ENCODE results near the gene SMCR8. TPM values are rescaled to one million over a fixed set of nuclear protein-coding genes. Genes with fewer than 3 reads are reported as not detected.

Gene SMCR8, protein sequence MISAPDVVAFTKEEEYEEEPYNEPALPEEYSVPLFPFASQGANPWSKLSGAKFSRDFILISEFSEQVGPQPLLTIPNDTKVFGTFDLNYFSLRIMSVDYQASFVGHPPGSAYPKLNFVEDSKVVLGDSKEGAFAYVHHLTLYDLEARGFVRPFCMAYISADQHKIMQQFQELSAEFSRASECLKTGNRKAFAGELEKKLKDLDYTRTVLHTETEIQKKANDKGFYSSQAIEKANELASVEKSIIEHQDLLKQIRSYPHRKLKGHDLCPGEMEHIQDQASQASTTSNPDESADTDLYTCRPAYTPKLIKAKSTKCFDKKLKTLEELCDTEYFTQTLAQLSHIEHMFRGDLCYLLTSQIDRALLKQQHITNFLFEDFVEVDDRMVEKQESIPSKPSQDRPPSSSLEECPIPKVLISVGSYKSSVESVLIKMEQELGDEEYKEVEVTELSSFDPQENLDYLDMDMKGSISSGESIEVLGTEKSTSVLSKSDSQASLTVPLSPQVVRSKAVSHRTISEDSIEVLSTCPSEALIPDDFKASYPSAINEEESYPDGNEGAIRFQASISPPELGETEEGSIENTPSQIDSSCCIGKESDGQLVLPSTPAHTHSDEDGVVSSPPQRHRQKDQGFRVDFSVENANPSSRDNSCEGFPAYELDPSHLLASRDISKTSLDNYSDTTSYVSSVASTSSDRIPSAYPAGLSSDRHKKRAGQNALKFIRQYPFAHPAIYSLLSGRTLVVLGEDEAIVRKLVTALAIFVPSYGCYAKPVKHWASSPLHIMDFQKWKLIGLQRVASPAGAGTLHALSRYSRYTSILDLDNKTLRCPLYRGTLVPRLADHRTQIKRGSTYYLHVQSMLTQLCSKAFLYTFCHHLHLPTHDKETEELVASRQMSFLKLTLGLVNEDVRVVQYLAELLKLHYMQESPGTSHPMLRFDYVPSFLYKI
- total RNA-seq (2022) = 28.4 TPM in 2 replicates
- percentile 86 among the genes with signal in this experiment for Bru-seq, nascent RNA
- percentile 97 among the genes with signal in this experiment for BruChase-seq, experiment 1, labeled RNA remaining after a 2-hour chase
- BruChase-seq, experiment 2, labeled RNA remaining after a 6-hour chase = percentile 93 among the genes with signal in this experiment
- long read RNA-seq, partial matches to known transcripts = 0 of 4 reads
- long read RNA-seq, other reads (novel, unspliced or antisense) = 4 of 4 reads

DNA sequence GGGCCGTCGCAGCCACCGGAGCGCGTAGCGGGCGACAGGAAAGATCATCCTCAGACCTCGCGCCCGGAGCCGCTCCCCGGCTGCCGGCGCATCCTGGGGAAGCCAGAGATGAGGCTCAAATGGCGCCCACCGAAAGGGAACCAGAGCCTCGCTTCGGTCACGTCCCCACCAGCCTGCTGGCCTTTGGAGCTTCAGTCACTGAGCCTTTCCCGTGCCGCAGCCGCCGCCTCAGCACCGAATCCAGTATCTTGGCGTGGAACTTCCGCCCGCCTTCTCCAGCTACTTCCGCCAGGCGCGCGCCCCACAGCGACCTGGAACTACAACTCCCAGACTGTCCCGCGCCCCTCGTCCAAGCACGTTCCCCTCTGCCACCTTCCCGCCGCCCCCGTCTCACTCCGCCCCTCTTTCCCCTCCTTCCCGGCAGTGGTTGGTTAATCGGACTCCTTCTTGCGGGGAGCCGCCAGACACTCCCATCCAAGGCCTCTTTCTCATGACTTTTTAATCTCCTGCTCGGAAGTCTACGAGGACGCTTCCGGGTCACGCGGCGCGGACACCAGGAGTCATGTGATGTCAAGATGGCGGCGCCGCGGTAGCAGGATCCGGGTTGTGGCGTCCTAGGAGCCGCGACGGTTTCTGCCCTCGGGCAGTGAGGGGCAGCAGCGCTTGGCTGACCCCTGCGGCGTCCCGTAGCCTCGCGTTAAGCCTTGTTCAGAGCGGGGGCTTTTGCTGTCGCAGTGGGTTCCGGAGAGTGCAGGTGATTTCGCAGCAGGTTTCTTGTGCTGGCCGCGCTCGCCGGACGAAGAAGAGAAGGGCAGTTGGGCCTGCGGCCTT lies at the start of gene SMCR8, which contains the start of gene TOP3A:
SMCR8 (plus strand) TSS at position 563 of the 831 bp plus-strand sequence. CDS start 497 bp downstream, outside the sequence.
TOP3A (minus strand) TSS at position 264 of the 831 bp plus-strand sequence; CDS start at position 48, 216 bp downstream.
- H3K4me3 ChIP-seq (ENCODE audit: low read depth, low read length) = peak within 1 kb of the TSS; percentile 86
- no peaks in the 10 kb centered on the region for H3K27me3 ChIP-seq (replicated peaks; ENCODE audit: control insufficient read depth, insufficient read depth, low read length)
- peaks cover 12% of the 10 kb centered on the region for H3K4me1 ChIP-seq
- ChIA-PET POLR2A (interaction anchor here (0.6 to 0.9 kb wide), 6 partner anchors 8 to 1072 kb away, joined by 3 to 4 read pairs (median 3); partner anchors contain the start of genes ALKBH5, MFAP4, MIEF2 and PRPSAP2), CTCF (interaction anchor here (0.6 to 1.0 kb wide), 4 partner anchors 14 to 132 kb away, joined by 3 to 4 read pairs (median 4); partner anchors contain the start of gene ALKBH5)
- Mint-ChIP-seq H3K27me3 (ENCODE audit: insufficient read depth, unreplicated experiment) (no peaks in the 10 kb centered on the region), H3K4me3 (ENCODE audit: unreplicated experiment) (peak within 1 kb of the TSS; percentile 89), H3K4me1 (ENCODE audit: low read depth, unreplicated experiment) (peaks cover 16% of the 10 kb centered on the region), H3K36me3 (ENCODE audit: insufficient read depth, unreplicated experiment) (peaks cover 54% of the 10 kb centered on the region), H3K27ac (ENCODE audit: unreplicated experiment) (peak within 1 kb of the TSS; percentile 97), H3K9me3 (ENCODE audit: unreplicated experiment) (no peaks in the 10 kb centered on the region)
- no TSS peak for BruUV-seq (replicated peaks)
- H3K9me3 ChIP-seq = no peaks in the 10 kb centered on the region
- intact Hi-C loops (cut with micrococcal nuclease; ENCODE audit: unreplicated experiment) = loop anchor here (1.0 to 2.0 kb wide), 4 partner anchors 20 to 130 kb away; partner anchors contain the start of genes MIEF2 and SHMT1
- TF ChIP-seq, protein P1, sequence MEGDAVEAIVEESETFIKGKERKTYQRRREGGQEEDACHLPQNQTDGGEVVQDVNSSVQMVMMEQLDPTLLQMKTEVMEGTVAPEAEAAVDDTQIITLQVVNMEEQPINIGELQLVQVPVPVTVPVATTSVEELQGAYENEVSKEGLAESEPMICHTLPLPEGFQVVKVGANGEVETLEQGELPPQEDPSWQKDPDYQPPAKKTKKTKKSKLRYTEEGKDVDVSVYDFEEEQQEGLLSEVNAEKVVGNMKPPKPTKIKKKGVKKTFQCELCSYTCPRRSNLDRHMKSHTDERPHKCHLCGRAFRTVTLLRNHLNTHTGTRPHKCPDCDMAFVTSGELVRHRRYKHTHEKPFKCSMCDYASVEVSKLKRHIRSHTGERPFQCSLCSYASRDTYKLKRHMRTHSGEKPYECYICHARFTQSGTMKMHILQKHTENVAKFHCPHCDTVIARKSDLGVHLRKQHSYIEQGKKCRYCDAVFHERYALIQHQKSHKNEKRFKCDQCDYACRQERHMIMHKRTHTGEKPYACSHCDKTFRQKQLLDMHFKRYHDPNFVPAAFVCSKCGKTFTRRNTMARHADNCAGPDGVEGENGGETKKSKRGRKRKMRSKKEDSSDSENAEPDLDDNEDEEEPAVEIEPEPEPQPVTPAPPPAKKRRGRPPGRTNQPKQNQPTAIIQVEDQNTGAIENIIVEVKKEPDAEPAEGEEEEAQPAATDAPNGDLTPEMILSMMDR (IDR thresholded peaks at IDR 0.05; ENCODE audit: insufficient read depth in 1 of 2, low read depth in 1 of 2, low read length in 1 of 2, severe bottlenecking in 1 of 2, unreplicated experiment in 1 of 2) = no peak
- peak; percentile 98 to 99 for DNase-seq
- H3K36me3 ChIP-seq (ENCODE audit: control insufficient read depth, insufficient read depth, low read length) = no peaks in the 10 kb centered on the region; the same call in 1 of the 2 replicates

- Mint-ChIP-seq H3K9me3 (ENCODE audit: unreplicated experiment) (no peaks in the 10 kb centered on the region), H3K27ac (ENCODE audit: unreplicated experiment) (peak overlapping the region; percentile 73), H3K27me3 (ENCODE audit: insufficient read depth, unreplicated experiment) (no peaks in the 10 kb centered on the region), H3K36me3 (ENCODE audit: insufficient read depth, unreplicated experiment) (peaks cover 45% of the 10 kb centered on the region), H3K4me3 (ENCODE audit: unreplicated experiment) (no peak overlapping the region), H3K4me1 (ENCODE audit: low read depth, unreplicated experiment) (peaks cover 6% of the 10 kb centered on the region)
- Histone ChIP-seq H3K36me3 (ENCODE audit: control insufficient read depth, insufficient read depth, low read length) (no peaks in the 10 kb centered on the region), H3K4me3 (ENCODE audit: low read depth, low read length) (no peak overlapping the region), H3K4me1 (peaks cover 17% of the 10 kb centered on the region), H3K27me3 (replicated peaks; ENCODE audit: control insufficient read depth, insufficient read depth, low read length) (no peaks in the 10 kb centered on the region), H3K9me3 (no peaks in the 10 kb centered on the region)
- DNase-seq = no peak
- CTCF ChIA-PET = no interaction called here
- POLR2A ChIA-PET = interaction anchor here (0.6 kb wide), 2 partner anchors 8 to 84 kb away, joined by 3 read pairs; no protein-coding TSS in a partner anchor
- TF ChIP-seq, protein P1 (IDR thresholded peaks at IDR 0.05; ENCODE audit: insufficient read depth in 1 of 2, low read depth in 1 of 2, low read length in 1 of 2, severe bottlenecking in 1 of 2, unreplicated experiment in 1 of 2) = no peak
- no TSS peak for BruUV-seq (replicated peaks)
- intact Hi-C loops (cut with micrococcal nuclease; ENCODE audit: unreplicated experiment) = no loop called here
Observed at GRCh38 chr17:18267366-18267765, 47.7 kb upstream of the SMCR8 start.
